ENCODE results near the gene CYP8B1.

CYP8B1 gene

GRCh38 chr3:42827654-42828053 is 48.0 kb downstream of the CYP8B1 start:
- no peak for DNase-seq (ENCODE audit: extremely low read depth in 1 of 2, low read depth in 1 of 2)

- no peak for DNase-seq (ENCODE audit: extremely low read depth in 1 of 2, low read depth in 1 of 2)
Observed at GRCh38 chr3:42827023-42827422, 48.7 kb downstream of the CYP8B1 start.

GRCh38 chr3:42826141-42826540 is 49.5 kb downstream of the CYP8B1 start:
- DNase-seq (ENCODE audit: extremely low read depth in 1 of 2, low read depth in 1 of 2): no peak

- DNase-seq (ENCODE audit: extremely low read depth in 1 of 2, low read depth in 1 of 2): no peak
Observed at GRCh38 chr3:42823351-42823750, 52.3 kb downstream of the CYP8B1 start.

GRCh38 chr3:42822828-42823227 is 52.9 kb downstream of the CYP8B1 start:
- no peak for DNase-seq (ENCODE audit: extremely low read depth in 1 of 2, low read depth in 1 of 2)

Measured in activated CD8-positive, alpha-beta memory T cell treated with anti-CD3 and anti-CD28 coated beads for 1 hour (primary cell).